Endodermal cell (in vitro differentiated cells): Measurements from ENCODE around the gene LYZL1. TPM values are rescaled to one million over a fixed set of nuclear protein-coding genes. Genes with fewer than 3 reads are reported as not detected.
A peak's percentile ranks its signal among the peaks of the same experiment; 100 is the strongest.
"Not testable (repeated sequence)": the region's sequence is repeated elsewhere in the genome, so short reads cannot be mapped to it uniquely, and the experiment has no call there.

ENCODE experiments used
- DNase-seq: peaks from one replicate; pipeline ENCODE4 v3.0.0-alpha.2; 2017
- H3K27ac ChIP-seq: 2 replicates; pipeline ENCODE4 v1.5.1; 2013; ENCODE audit warnings: mild to moderate bottlenecking, low read depth, low read length, moderate library complexity
- H3K27me3 ChIP-seq: 2 replicates; pipeline ENCODE4 v1.6.1; 2013; ENCODE audit warnings: mild to moderate bottlenecking, low read length, moderate library complexity; ENCODE audit not compliant: insufficient read depth, control insufficient read depth, poor library complexity, severe bottlenecking
- H3K36me3 ChIP-seq: 2 replicates; pipeline ENCODE4 v1.7.0; 2013; ENCODE audit warnings: mild to moderate bottlenecking, low read length, moderate library complexity; ENCODE audit not compliant: control insufficient read depth, insufficient read depth
- H3K4me1 ChIP-seq: one replicate; pipeline ENCODE4 v1.7.0; 2013; ENCODE audit warnings: low read length; ENCODE audit not compliant: control insufficient read depth, insufficient read depth
- H3K4me3 ChIP-seq: 2 replicates; pipeline ENCODE4 v1.5.1; 2013; ENCODE audit warnings: mild to moderate bottlenecking, low read length, moderate library complexity
- H3K9ac ChIP-seq: 2 replicates; pipeline ENCODE4 v1.6.1; 2013; ENCODE audit warnings: mild to moderate bottlenecking, low read length, moderate library complexity; ENCODE audit not compliant: poor library complexity, severe bottlenecking; ENCODE audit errors: extremely low read depth
- H3K9me3 ChIP-seq: 2 replicates; pipeline ENCODE4 v1.6.1; 2013; ENCODE audit warnings: mild to moderate bottlenecking, low read length, moderate library complexity; ENCODE audit not compliant: control insufficient read depth
- H3K27ac Mint-ChIP-seq: 2 replicates; pipeline ENCODE4 v1.8.0; 2020; ENCODE audit warnings: mixed read lengths
- H3K27me3 Mint-ChIP-seq: 2 replicates; pipeline ENCODE4 v1.8.0; 2021; ENCODE audit warnings: mild to moderate bottlenecking, mixed read lengths; ENCODE audit not compliant: insufficient read depth
- H3K36me3 Mint-ChIP-seq: 2 replicates; pipeline ENCODE4 v1.8.0; 2020; ENCODE audit warnings: low read depth, mixed read lengths
- H3K4me1 Mint-ChIP-seq: 2 replicates; pipeline ENCODE4 v1.8.0; 2020; ENCODE audit warnings: mixed read lengths
- H3K4me3 Mint-ChIP-seq: 2 replicates; pipeline ENCODE4 v1.8.0; 2020; ENCODE audit warnings: mild to moderate bottlenecking, moderate library complexity, mixed read lengths
- H3K9me3 Mint-ChIP-seq: 2 replicates; pipeline ENCODE4 v1.8.0; 2020; ENCODE audit warnings: mild to moderate bottlenecking, mixed read lengths
- CTCF ChIP-seq: fragments of 200-600 bp; sonication (generic); conservative IDR thresholded peaks from 2 replicates; pipeline ENCODE4 v1.5.0; 2021; ENCODE audit warnings: antibody characterized with exemption, mild to moderate bottlenecking
- WGBS, 2 experiments: methylation state at CpG; one replicate each; pipeline versions ENCODE4 v1.1.5 to v1.1.7; 2013; ENCODE audit warnings: missing lambda C conversion rate in 2 of 2, mixed read lengths in 1 of 2; ENCODE audit not compliant: insufficient coverage in 1 of 2, insufficient read length in 1 of 2; 5-methylcytosine and 5-hydroxymethylcytosine counted together
- total RNA-seq, 2 donors: library from RNA; stranded (reverse); fragmentation: NEBNext Ultra II Directional in 1 of 2; extraction: Animal tissue kit (Norgen Biotek cat#: 25700) in 1 of 2; gene quantifications; 2 replicates in 1 of 2; 3 replicates in 1 of 2; pipeline ENCODE4 v1.2.1, GENCODE V29; 2021

Gene LYZL1
- total RNA-seq, 2 donors from 2014 or later: not detected

- H3K9ac ChIP-seq: no peak overlapping the region
- H3K4me3 ChIP-seq: no peak overlapping the region
- Mint-ChIP-seq H3K27ac (no peak overlapping the region), H3K4me1 (no peaks in the 10 kb centered on the region), H3K36me3 (no peaks in the 10 kb centered on the region), H3K9me3 (peaks cover 13% of the 10 kb centered on the region), H3K27me3 (no peaks in the 10 kb centered on the region), H3K4me3 (no peak overlapping the region)
- DNase-seq: no peak
- no peak overlapping the region for H3K27ac ChIP-seq
- H3K9me3 ChIP-seq: peaks cover 9% of the 10 kb centered on the region
- no peaks in the 10 kb centered on the region for H3K36me3 ChIP-seq
- TF ChIP-seq CTCF: no peak
- no peaks in the 10 kb centered on the region for H3K27me3 ChIP-seq
- no peaks in the 10 kb centered on the region for H3K4me1 ChIP-seq
- WGBS, 2 experiments: 97 to 100% methylated on average over 2 of the region's 3 CpGs
These were observed 17.8 kb downstream of the LYZL1 start for GRCh38 chr10:29306688-29307087.

GRCh38 chr10:29308142-29308541 is 19.3 kb downstream of the LYZL1 start:
- not testable (repeated sequence) for DNase-seq, H3K27me3 Mint-ChIP-seq, H3K4me3 Mint-ChIP-seq, H3K4me3 ChIP-seq, H3K9me3 ChIP-seq, H3K36me3 Mint-ChIP-seq, H3K4me1 ChIP-seq, H3K9ac ChIP-seq, H3K4me1 Mint-ChIP-seq, H3K36me3 ChIP-seq, H3K27ac Mint-ChIP-seq, H3K27me3 ChIP-seq, H3K9me3 Mint-ChIP-seq, H3K27ac ChIP-seq
- 46 to 81% methylated on average over 3 to 11 of the region's 11 CpGs for WGBS, 2 experiments

- H3K36me3 ChIP-seq: no peaks in the 10 kb centered on the region
- TF ChIP-seq CTCF: no peak
- no peak overlapping the region for H3K4me3 Mint-ChIP-seq
- H3K36me3 Mint-ChIP-seq: no peaks in the 10 kb centered on the region
- no peaks in the 10 kb centered on the region for H3K9me3 ChIP-seq
- H3K27me3 Mint-ChIP-seq: no peaks in the 10 kb centered on the region
- no peaks in the 10 kb centered on the region for H3K4me1 ChIP-seq
- no peak for DNase-seq
- no peaks in the 10 kb centered on the region for H3K9me3 Mint-ChIP-seq
- H3K27ac ChIP-seq: no peak overlapping the region
- H3K4me3 ChIP-seq: no peak overlapping the region
- no peak overlapping the region for H3K9ac ChIP-seq
- WGBS, 2 experiments: 87 to 100% methylated on average over 1 to 3 of the region's 3 CpGs
- H3K27ac Mint-ChIP-seq: no peak overlapping the region
- H3K27me3 ChIP-seq: no peaks in the 10 kb centered on the region
- H3K4me1 Mint-ChIP-seq: no peaks in the 10 kb centered on the region
These were observed 20.6 kb downstream of the LYZL1 start for GRCh38 chr10:29309465-29309864.

- not testable (repeated sequence) for H3K4me3 ChIP-seq, H3K9me3 ChIP-seq, H3K27ac Mint-ChIP-seq, H3K36me3 ChIP-seq, H3K4me1 Mint-ChIP-seq, H3K9ac ChIP-seq, H3K27me3 ChIP-seq, H3K27ac ChIP-seq, H3K36me3 Mint-ChIP-seq, H3K9me3 Mint-ChIP-seq, H3K4me3 Mint-ChIP-seq, H3K4me1 ChIP-seq, H3K27me3 Mint-ChIP-seq
- 70 to 89% methylated on average over 3 to 7 of the region's 7 CpGs for WGBS, 2 experiments
- peak; percentile 30 for DNase-seq
These were observed 21.6 kb downstream of the LYZL1 start for GRCh38 chr10:29310463-29310862.
